HEK293T (cell line): Measurements from ENCODE around the gene FRZB.

Experiments
- CTCF ChIA-PET: fragments of 350-600 bp; formaldehyde crosslinking; extraction: SDS; loops from one replicate; lab custom pipeline; 2021; ENCODE audit warnings: antibody characterized with exemption, inconsistent platforms; lab: Yijun Ruan, JAX
- POLR2A ChIA-PET: fragments of 350-600 bp; formaldehyde crosslinking; extraction: SDS; loops from one replicate; lab custom pipeline; 2020; ENCODE audit warnings: antibody characterized with exemption, inconsistent platforms; lab: Yijun Ruan, JAX
- DNase-seq: peaks from one replicate; pipeline ENCODE4 v3.0.0; 2012; ENCODE audit warnings: mixed read lengths; ENCODE audit errors: extremely low spot score
- ARNT ChIP-seq: fragments of 450-650 bp; IDR thresholded peaks from 2 replicates; pipeline ENCODE4 v1.6.1; 2017; ENCODE audit warnings: mild to moderate bottlenecking
- BHLHE40 ChIP-seq: fragments of 450-650 bp; IDR thresholded peaks from 2 replicates; pipeline ENCODE4 v1.6.1; 2016; ENCODE audit warnings: mild to moderate bottlenecking, moderate library complexity, borderline replicate concordance
- CTBP1 ChIP-seq: fragments of 450-650 bp; IDR thresholded peaks from 2 replicates; pipeline ENCODE4 v1.6.1; 2016; ENCODE audit warnings: borderline replicate concordance
- ELF4 ChIP-seq: fragments of 450-650 bp; IDR thresholded peaks from 2 replicates; pipeline ENCODE4 v1.6.1; 2017; ENCODE audit warnings: antibody characterized with exemption
- FOXA1 ChIP-seq: fragments of 450-650 bp; IDR thresholded peaks from 2 replicates; pipeline ENCODE4 v1.6.1; 2016; ENCODE audit warnings: mild to moderate bottlenecking
- FOXK2 ChIP-seq: fragments of 450-650 bp; IDR thresholded peaks from 2 replicates; pipeline ENCODE4 v1.6.1; 2016; ENCODE audit warnings: mild to moderate bottlenecking
- FOXM1 ChIP-seq: fragments of 450-650 bp; IDR thresholded peaks from 2 replicates; pipeline ENCODE4 v1.6.1; 2017; ENCODE audit warnings: mild to moderate bottlenecking, borderline replicate concordance
- HDGF ChIP-seq: fragments of 450-650 bp; IDR thresholded peaks from 2 replicates; pipeline ENCODE4 v1.6.1; 2017; ENCODE audit warnings: antibody characterized with exemption, borderline replicate concordance
- L3MBTL2 ChIP-seq: fragments of 450-650 bp; conservative IDR thresholded peaks from 2 replicates; pipeline ENCODE4 v1.6.1; 2016; ENCODE audit warnings: mild to moderate bottlenecking
- LEF1 ChIP-seq: fragments of 450-650 bp; IDR thresholded peaks from 2 replicates; pipeline ENCODE4 v1.6.1; 2017; ENCODE audit warnings: mild to moderate bottlenecking, borderline replicate concordance
- NFRKB ChIP-seq: fragments of 450-650 bp; IDR thresholded peaks from 2 replicates; pipeline ENCODE4 v1.6.1; 2016; ENCODE audit warnings: mild to moderate bottlenecking, moderate library complexity
- SP1 ChIP-seq: fragments of 450-650 bp; IDR thresholded peaks from 2 replicates; pipeline ENCODE4 v1.6.1; 2017
- SUZ12 ChIP-seq: fragments of 450-650 bp; IDR thresholded peaks from 2 replicates; pipeline ENCODE4 v1.6.1; 2016; ENCODE audit warnings: mild to moderate bottlenecking
- TARDBP ChIP-seq: fragments of 450-650 bp; IDR thresholded peaks from 2 replicates; pipeline ENCODE4 v1.6.1; 2016
- ZNF384 ChIP-seq: fragments of 450-650 bp; IDR thresholded peaks from 2 replicates; pipeline ENCODE4 v1.6.1; 2016
- TF ChIP-seq, protein P1 (sequence below): fragments of 450-650 bp; IDR thresholded peaks from 2 replicates; pipeline ENCODE4 v1.6.1; 2016

The FRZB gene

DNA sequence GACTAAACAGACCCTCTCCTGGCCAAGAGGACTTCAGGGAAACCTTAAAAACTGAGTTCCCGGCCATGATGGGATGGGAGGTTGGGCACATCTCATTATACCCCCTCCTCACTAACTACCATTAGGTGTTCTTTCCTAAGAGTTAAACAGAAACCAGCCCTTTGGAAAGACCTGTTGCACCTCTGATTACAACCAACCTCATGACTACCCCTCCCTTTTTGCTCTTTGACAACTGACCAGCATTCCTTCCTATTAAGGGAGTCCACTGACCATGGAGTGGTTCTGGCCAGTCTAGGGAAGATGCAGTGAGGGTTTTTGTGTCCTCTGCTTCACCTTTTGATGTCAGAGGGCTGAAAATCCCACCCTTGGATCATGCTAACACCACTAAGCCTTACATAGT is 44.5 kb upstream of the FRZB start:
- POLR2A ChIA-PET = no interaction called here
- CTCF ChIA-PET = no interaction called here
- no peak for DNase-seq
- TF ChIP-seq NFRKB (no peak), SP1 (no peak), BHLHE40 (no peak), TARDBP (no peak), FOXA1 (no peak), ELF4 (no peak), CTBP1 (no peak), L3MBTL2 (no peak), LEF1 (no peak), HDGF (no peak), SUZ12 (no peak), ARNT (no peak), FOXM1 (no peak), FOXK2 (no peak), ZNF384 (no peak)
- TF ChIP-seq, protein P1, sequence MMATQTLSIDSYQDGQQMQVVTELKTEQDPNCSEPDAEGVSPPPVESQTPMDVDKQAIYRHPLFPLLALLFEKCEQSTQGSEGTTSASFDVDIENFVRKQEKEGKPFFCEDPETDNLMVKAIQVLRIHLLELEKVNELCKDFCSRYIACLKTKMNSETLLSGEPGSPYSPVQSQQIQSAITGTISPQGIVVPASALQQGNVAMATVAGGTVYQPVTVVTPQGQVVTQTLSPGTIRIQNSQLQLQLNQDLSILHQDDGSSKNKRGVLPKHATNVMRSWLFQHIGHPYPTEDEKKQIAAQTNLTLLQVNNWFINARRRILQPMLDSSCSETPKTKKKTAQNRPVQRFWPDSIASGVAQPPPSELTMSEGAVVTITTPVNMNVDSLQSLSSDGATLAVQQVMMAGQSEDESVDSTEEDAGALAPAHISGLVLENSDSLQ = no peak

DNA sequence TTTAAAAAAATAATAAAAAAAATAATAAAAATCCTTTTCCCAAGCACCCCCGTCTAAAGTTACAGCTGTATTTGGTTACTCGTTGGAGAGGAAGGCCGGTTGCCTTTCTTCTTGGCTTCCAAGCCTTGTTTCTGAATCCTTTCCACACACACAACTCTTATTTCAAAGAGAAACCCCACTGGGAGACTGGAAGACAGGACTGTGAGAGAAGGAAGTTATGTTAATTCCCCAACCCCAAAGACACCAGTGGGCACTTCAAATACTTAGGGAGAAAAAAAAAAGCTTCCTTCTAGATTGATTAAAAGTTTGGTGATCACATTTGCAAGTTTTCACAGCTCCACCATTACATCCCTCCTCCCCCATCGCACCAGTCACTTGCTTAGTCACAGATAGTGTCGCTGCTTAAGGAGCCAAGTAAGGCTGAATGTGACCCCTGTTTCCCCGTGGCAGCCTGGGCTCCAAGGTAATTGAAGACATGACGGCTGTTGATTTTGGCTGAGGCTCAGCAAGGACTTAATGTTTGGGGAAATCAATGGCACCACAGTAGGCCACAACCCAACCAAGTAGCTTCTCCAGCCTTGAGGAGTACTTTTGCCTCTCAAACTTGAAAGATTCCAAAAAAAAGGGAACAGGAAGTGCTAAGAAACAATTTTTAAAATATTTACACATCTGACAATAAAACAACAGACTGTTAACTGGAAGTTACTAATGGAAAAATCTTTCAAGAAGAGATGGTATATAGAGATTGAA is 40.8 kb upstream of the FRZB start:
- no peak for DNase-seq
- TF ChIP-seq SUZ12 = no peak
- no peak for TF ChIP-seq TARDBP
- TF ChIP-seq FOXM1 = no peak
- TF ChIP-seq L3MBTL2 = no peak
- TF ChIP-seq FOXA1 = no peak
- TF ChIP-seq ZNF384 = no peak
- no peak for TF ChIP-seq ARNT
- POLR2A ChIA-PET = no interaction called here
- CTCF ChIA-PET = no interaction called here

DNA sequence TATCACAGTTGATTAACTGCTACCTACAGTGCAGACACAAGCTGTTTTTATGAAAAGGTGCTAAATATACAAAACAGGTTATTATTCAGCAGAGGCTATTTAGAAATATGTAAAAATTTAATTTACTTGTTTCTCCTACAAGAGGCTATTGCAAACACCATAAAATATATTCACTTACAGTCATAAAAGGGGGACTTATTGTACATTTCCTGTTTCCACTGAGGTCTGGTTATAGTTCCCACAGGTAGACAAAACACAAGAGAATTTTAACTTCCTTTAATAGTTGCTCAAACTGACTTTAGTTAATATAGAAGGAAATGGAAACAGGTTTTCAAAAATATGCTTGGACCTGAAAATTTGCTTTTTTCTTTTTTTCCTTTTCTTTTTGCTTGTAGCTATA is 40.0 kb upstream of the FRZB start:
- no peak for DNase-seq
- ChIA-PET CTCF (no interaction called here), POLR2A (no interaction called here)
- TF ChIP-seq CTBP1 (no peak), SP1 (no peak), FOXA1 (no peak), FOXK2 (no peak), ARNT (no peak), FOXM1 (no peak), NFRKB (no peak), BHLHE40 (no peak), L3MBTL2 (no peak), HDGF (no peak), ZNF384 (no peak), ELF4 (no peak), LEF1 (no peak), TARDBP (no peak), SUZ12 (no peak)
- TF ChIP-seq, protein P1 = no peak

DNA sequence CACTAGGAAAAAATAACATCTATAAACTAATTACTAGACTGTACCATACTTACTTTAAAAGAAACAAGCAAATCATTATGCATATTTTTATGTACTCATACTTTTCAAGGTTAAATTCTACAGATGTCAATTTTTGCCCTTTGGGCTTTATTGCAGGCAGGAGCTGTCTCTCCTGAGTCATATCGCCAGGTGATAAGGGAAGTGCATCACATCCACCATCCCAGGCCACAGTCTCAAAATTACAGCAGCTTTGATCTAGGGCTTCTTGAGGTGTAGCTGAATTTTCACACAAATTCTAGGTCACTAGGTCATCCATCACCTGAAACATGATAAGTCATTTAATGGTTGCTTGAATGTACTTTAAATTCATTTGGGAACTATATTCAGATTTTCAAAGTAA is 38.4 kb upstream of the FRZB start:
- TF ChIP-seq BHLHE40 (no peak), ARNT (no peak), CTBP1 (no peak), SUZ12 (no peak)
- TF ChIP-seq, protein P1 = no peak
- no peak for DNase-seq
- ChIA-PET CTCF (no interaction called here), POLR2A (no interaction called here)

DNA sequence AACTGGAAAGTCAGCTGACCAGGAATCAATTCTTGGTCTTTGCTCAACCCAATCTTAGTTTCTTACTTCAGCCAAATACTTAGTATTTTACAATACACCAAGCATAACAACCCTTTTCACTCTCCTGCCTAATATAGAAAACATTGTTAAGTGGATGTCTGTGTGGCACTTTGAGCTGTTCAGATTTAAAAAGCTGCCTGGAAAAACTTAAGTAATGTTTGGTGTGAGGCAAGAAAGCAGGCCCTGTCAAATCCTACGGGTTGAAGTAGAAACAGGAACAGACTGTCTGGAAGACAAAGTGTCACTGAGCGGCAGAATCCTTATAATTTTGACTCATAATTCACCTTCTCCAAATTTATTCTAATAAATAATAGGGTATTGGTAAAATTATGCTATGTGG is 37.1 kb upstream of the FRZB start:
- TF ChIP-seq, protein P1 = no peak
- TF ChIP-seq NFRKB (no peak), FOXA1 (no peak), ELF4 (no peak), SP1 (no peak)
- no peak for DNase-seq
- ChIA-PET POLR2A (no interaction called here), CTCF (no interaction called here)

DNA sequence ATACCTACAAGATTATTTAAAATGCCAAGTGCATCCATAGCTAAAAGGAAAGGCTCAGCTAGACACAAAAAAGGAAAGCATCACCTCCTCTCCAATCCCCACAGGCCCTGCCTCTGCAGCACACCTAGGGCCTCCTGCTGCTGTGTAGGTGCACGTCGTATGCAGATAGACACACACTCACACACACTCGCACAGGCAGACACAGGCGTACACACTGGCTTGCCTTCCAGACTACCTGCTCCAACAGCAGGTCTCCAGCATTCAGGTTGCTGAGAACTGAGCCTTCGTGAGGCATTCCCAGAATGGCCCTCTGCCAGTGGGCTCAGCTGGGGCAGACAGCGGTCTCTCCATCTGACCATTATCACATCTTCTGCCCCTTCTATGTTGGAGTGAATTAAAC is 35.3 kb upstream of the FRZB start:
- POLR2A ChIA-PET = no interaction called here

More for the DNA sequence above, 35.3 kb upstream of the FRZB start:
- no peak for DNase-seq
- CTCF ChIA-PET = no interaction called here
- TF ChIP-seq HDGF (no peak), ZNF384 (no peak), LEF1 (no peak), SUZ12 (no peak), BHLHE40 (no peak), NFRKB (no peak), FOXK2 (no peak), CTBP1 (no peak), ELF4 (no peak), TARDBP (no peak), FOXA1 (no peak), SP1 (no peak)
